WTC11 (cell line): ENCODE results near the gene CTNNA2.

Source experiments
- ATF3 ChIP-seq: sonication (generic); formaldehyde crosslinking; conservative IDR thresholded peaks from 2 replicates; pipeline ENCODE4 v1.8.1; 2022; ENCODE audit warnings: mild to moderate bottlenecking, missing genetic modification reagents
- CTCF ChIP-seq: fragments of 200-600 bp; IDR thresholded peaks from 2 replicates; pipeline ENCODE4 v1.8.0; 2022; ENCODE audit warnings: antibody characterized with exemption
- E2F5 ChIP-seq: sonication (generic); formaldehyde crosslinking; IDR thresholded peaks from 2 replicates; pipeline ENCODE4 v1.8.1; 2022; ENCODE audit warnings: mild to moderate bottlenecking, moderate library complexity, missing genetic modification reagents
- GTF2I ChIP-seq: fragments of 250-450 bp; sonication (Bioruptor Pico); conservative IDR thresholded peaks from 2 replicates; pipeline ENCODE4 v1.4.0; 2021; ENCODE audit warnings: mild to moderate bottlenecking
- NFE2L1 ChIP-seq: sonication (generic); formaldehyde crosslinking; IDR thresholded peaks from 2 replicates; pipeline ENCODE4 v1.8.1; 2023; ENCODE audit warnings: missing genetic modification reagents
- NFYB ChIP-seq: sonication (generic); formaldehyde crosslinking; conservative IDR thresholded peaks from 2 replicates; pipeline ENCODE4 v1.8.0; 2022; ENCODE audit warnings: low read depth, missing genetic modification reagents
- NR2C2 ChIP-seq: sonication (generic); formaldehyde crosslinking; IDR thresholded peaks from 2 replicates; pipeline ENCODE4 v1.8.0; 2022; ENCODE audit warnings: mild to moderate bottlenecking, missing genetic modification reagents
- OVOL2 ChIP-seq: fragments of 250-450 bp; sonication (Bioruptor Pico); IDR thresholded peaks from 2 replicates; pipeline ENCODE4 v1.9.0; 2021; ENCODE audit warnings: mild to moderate bottlenecking, borderline replicate concordance
- USF2 ChIP-seq: sonication (generic); formaldehyde crosslinking; IDR thresholded peaks from 2 replicates; pipeline ENCODE4 v1.8.1; 2023; ENCODE audit warnings: mild to moderate bottlenecking, missing genetic modification reagents, moderate library complexity
- ZNF138 ChIP-seq: sonication (generic); formaldehyde crosslinking; conservative IDR thresholded peaks from 2 replicates; pipeline ENCODE4 v1.8.1; 2022; ENCODE audit warnings: mild to moderate bottlenecking, moderate library complexity, missing genetic modification reagents

GRCh38 chr2:79876430-79876829, 363.6 kb downstream of the CTNNA2 start:
- no peak for TF ChIP-seq ZNF138 (CRISPR knock-in tag)
- no peak for TF ChIP-seq E2F5 (CRISPR knock-in tag)
- TF ChIP-seq NFE2L1 (CRISPR knock-in tag), result no peak
- TF ChIP-seq USF2, result no peak
- TF ChIP-seq NFYB, result no peak
- TF ChIP-seq OVOL2 (CRISPR knock-in tag), result no peak
- TF ChIP-seq ATF3 (CRISPR knock-in tag), result no peak
- no peak; the same call in none of the 2 replicates for TF ChIP-seq CTCF
- no peak for TF ChIP-seq GTF2I (CRISPR knock-in tag)
- no peak for TF ChIP-seq NR2C2 (CRISPR knock-in tag)
